Fibroblast of lung (primary cell): ENCODE measurements around the gene CST11. TPM values are rescaled to one million over a fixed set of nuclear protein-coding genes. Genes with fewer than 3 reads are reported as not detected.

Experiments used
- DNase-seq, 2 donors: peaks; one replicate each; pipeline versions ENCODE4 v3.0.0 to v3.0.0-alpha.2; 2010; ENCODE audit warnings: low read depth in 2 of 2
- H2AFZ ChIP-seq: 2 replicates; pipeline ENCODE4 v1.5.1; 2012; ENCODE audit warnings: low read length, control low read depth, inconsistent platforms
- H3K27ac ChIP-seq: 2 replicates; pipeline ENCODE4 v1.5.1; 2011; ENCODE audit warnings: low read length, control low read depth; ENCODE audit not compliant: insufficient read depth
- H3K27me3 ChIP-seq: 2 replicates; pipeline ENCODE4 v1.5.1; 2011; ENCODE audit warnings: mild to moderate bottlenecking, low read length; ENCODE audit not compliant: control insufficient read depth, insufficient read depth
- H3K36me3 ChIP-seq: 2 replicates; pipeline ENCODE4 v1.5.1; 2011; ENCODE audit warnings: low read length; ENCODE audit not compliant: control insufficient read depth, insufficient read depth
- H3K4me1 ChIP-seq: 2 replicates; pipeline ENCODE4 v1.5.1; 2011; ENCODE audit warnings: low read length; ENCODE audit not compliant: control insufficient read depth, insufficient read depth; ENCODE audit errors: extremely low read depth
- H3K4me2 ChIP-seq: 2 replicates; pipeline ENCODE4 v1.5.1; 2011; ENCODE audit warnings: low read length, control low read depth; ENCODE audit not compliant: insufficient read depth; ENCODE audit errors: extremely low read depth
- H3K4me3 ChIP-seq, 4 experiments: fragments of 200-600 bp in 1 of 4; sonication (generic) in 1 of 4; replicated peaks in 1 of 4; 2 replicates each; pipeline ENCODE4 v1.5.1; 2011 to 2016; ENCODE audit warnings: low read length in 4 of 4, low read depth in 3 of 4, mild to moderate bottlenecking in 3 of 4, control low read depth in 2 of 4, inconsistent platforms in 1 of 4, mixed read lengths in 1 of 4; ENCODE audit not compliant: insufficient read depth in 1 of 4; ENCODE audit errors: control extremely low read depth in 1 of 4
- H3K79me2 ChIP-seq: 2 replicates; pipeline ENCODE4 v1.5.1; 2012; ENCODE audit warnings: mild to moderate bottlenecking, low read length, inconsistent platforms; ENCODE audit not compliant: control insufficient read depth, insufficient read depth
- H3K9ac ChIP-seq: 2 replicates; pipeline ENCODE4 v1.5.1; 2011; ENCODE audit warnings: mild to moderate bottlenecking, low read length, control low read depth; ENCODE audit not compliant: insufficient read depth
- H3K9me3 ChIP-seq: 2 replicates; pipeline ENCODE4 v1.5.1; 2012; ENCODE audit warnings: low read depth, low read length; ENCODE audit not compliant: control insufficient read depth, insufficient read depth
- H4K20me1 ChIP-seq: 2 replicates; pipeline ENCODE4 v1.5.1; 2011; ENCODE audit warnings: low read length; ENCODE audit not compliant: control insufficient read depth, insufficient read depth; ENCODE audit errors: extremely low read depth
- EZH2 ChIP-seq: IDR thresholded peaks from 2 replicates; pipeline ENCODE4 v1.5.1; 2012; ENCODE audit warnings: low read length, control low read depth, mild to moderate bottlenecking; ENCODE audit errors: missing control alignments
- polyA minus RNA-seq: library from RNA; depleted of rRNA, polyadenylated mRNA; stranded (reverse); fragments of >200 nt; gene quantifications from 2 replicates; pipeline ENCODE4 v1.2.3, GENCODE V29; 2011; ENCODE audit warnings: low replicate concordance
- polyA plus RNA-seq, 2 donors: library from polyadenylated mRNA; depleted of rRNA in 1 of 2; stranded (reverse) in 1 of 2; unstranded in 1 of 2; fragments of >200 nt; gene quantifications; 2 replicates each; pipeline ENCODE4 v1.2.1, GENCODE V29; 2011 to 2012; ENCODE audit warnings: missing spikeins in 1 of 2
- total RNA-seq: library from RNA; depleted of rRNA; stranded (reverse); fragments of >200 nt; gene quantifications from 2 replicates; pipeline ENCODE4 v1.2.1, GENCODE V29; 2014
- TF ChIP-seq, protein P1 (sequence below), 2 donors: IDR thresholded peaks in 1 of 2; conservative IDR thresholded peaks in 1 of 2; 1 replicate in 1 of 2; 2 replicates in 1 of 2; pipeline ENCODE4 v1.5.1; 2011 to 2012; ENCODE audit warnings: low read length in 2 of 2, control low read depth in 1 of 2, inconsistent platforms in 1 of 2, low read depth in 1 of 2, mild to moderate bottlenecking in 1 of 2

Gene CST11, protein sequence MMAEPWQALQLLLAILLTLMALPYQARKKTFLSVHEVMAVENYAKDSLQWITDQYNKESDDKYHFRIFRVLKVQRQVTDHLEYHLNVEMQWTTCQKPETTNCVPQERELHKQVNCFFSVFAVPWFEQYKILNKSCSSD
- total RNA-seq (not detected in 2 replicates), polyA plus RNA-seq (not detected in 2 replicates), polyA minus RNA-seq (not detected in 2 replicates)
- polyA plus RNA-seq (2012): not detected in 2 replicates

DNA sequence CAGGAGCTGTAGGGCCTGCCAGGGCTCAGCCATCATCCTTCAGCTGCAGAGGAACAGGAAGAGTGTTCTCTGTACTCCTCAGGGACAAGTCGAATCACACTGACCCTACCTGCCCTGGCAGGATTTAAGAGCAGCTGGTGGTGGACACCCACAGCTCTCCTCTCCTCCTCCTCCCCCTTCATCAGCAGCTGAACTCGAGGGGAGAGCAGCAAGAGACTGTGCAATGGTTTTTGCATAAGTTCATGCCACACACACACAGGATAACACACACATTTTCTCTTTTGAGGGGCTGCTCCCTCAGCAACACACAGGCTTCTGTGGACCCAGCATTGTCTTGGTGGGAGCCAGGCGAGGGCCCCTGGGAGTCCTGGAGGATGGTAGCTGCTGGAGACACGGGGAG, at the start of gene CST11:
CST11 (minus strand) TSS at position 101 of the 400 bp plus-strand sequence; CDS start at position 36, 65 bp downstream.
- Histone ChIP-seq H3K27ac (no peak within 1 kb of the TSS), H3K4me1 (no peaks in the 10 kb centered on the region), H3K4me2 (no peak within 1 kb of the TSS), H3K27me3 (no peaks in the 10 kb centered on the region), H3K79me2 (no peaks in the 10 kb centered on the region), H2AFZ (no peak within 1 kb of the TSS), H3K9me3 (no peaks in the 10 kb centered on the region), H3K9ac (no peak within 1 kb of the TSS), H3K4me3 (no peak within 1 kb of the TSS), H3K36me3 (no peaks in the 10 kb centered on the region), H4K20me1 (no peaks in the 10 kb centered on the region)
- TF ChIP-seq, protein P1, sequence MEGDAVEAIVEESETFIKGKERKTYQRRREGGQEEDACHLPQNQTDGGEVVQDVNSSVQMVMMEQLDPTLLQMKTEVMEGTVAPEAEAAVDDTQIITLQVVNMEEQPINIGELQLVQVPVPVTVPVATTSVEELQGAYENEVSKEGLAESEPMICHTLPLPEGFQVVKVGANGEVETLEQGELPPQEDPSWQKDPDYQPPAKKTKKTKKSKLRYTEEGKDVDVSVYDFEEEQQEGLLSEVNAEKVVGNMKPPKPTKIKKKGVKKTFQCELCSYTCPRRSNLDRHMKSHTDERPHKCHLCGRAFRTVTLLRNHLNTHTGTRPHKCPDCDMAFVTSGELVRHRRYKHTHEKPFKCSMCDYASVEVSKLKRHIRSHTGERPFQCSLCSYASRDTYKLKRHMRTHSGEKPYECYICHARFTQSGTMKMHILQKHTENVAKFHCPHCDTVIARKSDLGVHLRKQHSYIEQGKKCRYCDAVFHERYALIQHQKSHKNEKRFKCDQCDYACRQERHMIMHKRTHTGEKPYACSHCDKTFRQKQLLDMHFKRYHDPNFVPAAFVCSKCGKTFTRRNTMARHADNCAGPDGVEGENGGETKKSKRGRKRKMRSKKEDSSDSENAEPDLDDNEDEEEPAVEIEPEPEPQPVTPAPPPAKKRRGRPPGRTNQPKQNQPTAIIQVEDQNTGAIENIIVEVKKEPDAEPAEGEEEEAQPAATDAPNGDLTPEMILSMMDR (conservative IDR thresholded peaks at IDR 0.05 in 1 of 2, IDR thresholded peaks at IDR 0.05 in 1 of 2; ENCODE audit: low read depth in 1 of 2, low read length in 2 of 2): no peak
- no peak for TF ChIP-seq EZH2
- DNase-seq: no peak

DNA sequence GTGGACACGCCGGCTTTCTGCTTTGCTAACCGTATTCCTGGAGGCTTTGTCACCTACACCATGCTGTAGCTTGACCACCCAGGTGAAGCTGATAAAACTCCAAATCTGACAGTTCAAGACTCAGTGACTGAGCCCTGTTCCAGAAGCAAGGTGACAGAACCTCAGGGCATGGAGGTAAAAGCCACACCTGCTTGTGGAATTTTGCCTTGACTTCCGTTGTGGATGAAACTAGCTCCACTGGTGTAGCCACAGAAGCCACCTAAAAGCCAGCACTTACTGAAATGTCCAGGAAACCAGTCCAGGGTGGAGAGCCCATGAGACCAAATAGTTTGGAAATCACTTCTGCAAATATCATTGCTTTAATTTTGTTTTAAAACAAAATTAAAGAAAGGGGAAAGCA, 49.2 kb upstream of the CST11 start:
- no peaks in the 10 kb centered on the region for H3K9me3 ChIP-seq
- H4K20me1 ChIP-seq: no peaks in the 10 kb centered on the region
- H2AFZ ChIP-seq: no peak overlapping the region
- H3K4me3 ChIP-seq: no peak overlapping the region
- H3K27ac ChIP-seq: no peak overlapping the region
- DNase-seq: no peak
- TF ChIP-seq, protein P1 (conservative IDR thresholded peaks at IDR 0.05 in 1 of 2, IDR thresholded peaks at IDR 0.05 in 1 of 2; ENCODE audit: low read depth in 1 of 2, low read length in 2 of 2): no peak
- no peak for TF ChIP-seq EZH2
- no peak overlapping the region for H3K4me2 ChIP-seq
- no peaks in the 10 kb centered on the region for H3K4me1 ChIP-seq
- no peaks in the 10 kb centered on the region for H3K79me2 ChIP-seq
- H3K9ac ChIP-seq: no peak overlapping the region
- H3K27me3 ChIP-seq: no peaks in the 10 kb centered on the region
- no peaks in the 10 kb centered on the region for H3K36me3 ChIP-seq

DNA sequence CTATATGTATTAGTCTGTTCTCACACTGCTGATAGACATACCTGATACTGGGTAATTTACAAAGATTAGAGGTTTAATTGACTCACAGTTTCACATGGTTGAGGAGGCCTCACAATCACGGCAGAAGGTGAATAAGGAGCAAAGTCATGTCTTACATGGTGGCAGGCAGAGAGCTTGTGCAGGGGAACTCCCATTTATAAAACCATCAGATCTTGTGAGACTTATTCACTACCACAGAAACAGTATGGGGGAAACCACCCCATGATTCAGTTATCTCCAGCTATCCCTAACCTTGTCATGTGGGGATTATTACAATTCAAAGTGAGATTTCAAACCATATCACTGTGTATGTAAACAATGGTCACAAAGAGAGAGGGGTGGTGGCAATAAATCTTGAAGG, 44.9 kb upstream of the CST11 start:
- H3K9me3 ChIP-seq: no peaks in the 10 kb centered on the region
- no peak for DNase-seq

More for the DNA sequence above, 44.9 kb upstream of the CST11 start:
- H2AFZ ChIP-seq: no peak overlapping the region
- no peaks in the 10 kb centered on the region for H4K20me1 ChIP-seq
- H3K4me1 ChIP-seq: no peaks in the 10 kb centered on the region
- TF ChIP-seq, protein P1 (conservative IDR thresholded peaks at IDR 0.05 in 1 of 2, IDR thresholded peaks at IDR 0.05 in 1 of 2; ENCODE audit: low read depth in 1 of 2, low read length in 2 of 2): no peak
- no peak for TF ChIP-seq EZH2
- no peaks in the 10 kb centered on the region for H3K36me3 ChIP-seq
- H3K4me3 ChIP-seq: no peak overlapping the region
- H3K9ac ChIP-seq: no peak overlapping the region
- H3K27ac ChIP-seq: no peak overlapping the region
- no peak overlapping the region for H3K4me2 ChIP-seq
- no peaks in the 10 kb centered on the region for H3K79me2 ChIP-seq
- no peaks in the 10 kb centered on the region for H3K27me3 ChIP-seq
